ENCODE data around the gene VPS13D. TPM values are rescaled to one million over a fixed set of nuclear protein-coding genes. Genes with fewer than 3 reads are reported as not detected.

Gene VPS13D
- total RNA-seq, 1 donor from 2014 or later, result 77.8 TPM

DNA sequence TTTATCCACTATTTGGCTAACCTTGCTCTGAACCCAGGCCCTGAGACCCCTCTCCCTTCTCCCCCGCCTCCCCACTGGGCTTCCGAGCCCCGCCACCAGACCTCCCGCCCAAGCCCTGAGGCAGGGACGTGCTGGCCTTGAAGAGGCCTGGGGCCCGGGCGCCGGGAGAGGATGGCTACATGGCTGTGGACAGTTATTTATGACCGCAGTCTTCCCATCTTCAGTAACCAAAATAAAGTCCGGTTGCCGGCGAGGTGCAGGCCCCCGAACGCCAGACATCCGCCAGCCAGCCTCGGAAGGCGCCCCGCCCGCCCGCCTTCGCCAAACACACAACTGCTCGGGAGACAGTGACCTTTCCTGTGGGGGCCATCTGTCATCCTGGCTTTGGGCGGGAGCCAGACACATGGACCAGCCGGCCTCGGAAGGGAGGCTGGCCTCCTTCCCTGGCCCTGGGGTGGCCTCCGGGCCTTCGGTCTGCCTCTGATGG, 319.2 kb downstream of the VPS13D start:
- Mint-ChIP-seq H3K36me3 (no peaks in the 10 kb centered on the region), H3K4me1 (peaks cover 50% of the 10 kb centered on the region), H3K27ac (peak overlapping the region; percentile 99), H3K9me3 (no peaks in the 10 kb centered on the region), H3K4me3 (no peak overlapping the region), H3K27me3 (ENCODE audit: low read depth) (no peaks in the 10 kb centered on the region)
- no peak for TF ChIP-seq CTCF (IDR thresholded peaks at IDR 0.05; ENCODE audit: unreplicated experiment)
- DNase-seq (ENCODE audit: low spot score in 2 of 2, unreplicated experiment in 2 of 2), result peak in 1 of 2 experiments; percentile 61

DNA sequence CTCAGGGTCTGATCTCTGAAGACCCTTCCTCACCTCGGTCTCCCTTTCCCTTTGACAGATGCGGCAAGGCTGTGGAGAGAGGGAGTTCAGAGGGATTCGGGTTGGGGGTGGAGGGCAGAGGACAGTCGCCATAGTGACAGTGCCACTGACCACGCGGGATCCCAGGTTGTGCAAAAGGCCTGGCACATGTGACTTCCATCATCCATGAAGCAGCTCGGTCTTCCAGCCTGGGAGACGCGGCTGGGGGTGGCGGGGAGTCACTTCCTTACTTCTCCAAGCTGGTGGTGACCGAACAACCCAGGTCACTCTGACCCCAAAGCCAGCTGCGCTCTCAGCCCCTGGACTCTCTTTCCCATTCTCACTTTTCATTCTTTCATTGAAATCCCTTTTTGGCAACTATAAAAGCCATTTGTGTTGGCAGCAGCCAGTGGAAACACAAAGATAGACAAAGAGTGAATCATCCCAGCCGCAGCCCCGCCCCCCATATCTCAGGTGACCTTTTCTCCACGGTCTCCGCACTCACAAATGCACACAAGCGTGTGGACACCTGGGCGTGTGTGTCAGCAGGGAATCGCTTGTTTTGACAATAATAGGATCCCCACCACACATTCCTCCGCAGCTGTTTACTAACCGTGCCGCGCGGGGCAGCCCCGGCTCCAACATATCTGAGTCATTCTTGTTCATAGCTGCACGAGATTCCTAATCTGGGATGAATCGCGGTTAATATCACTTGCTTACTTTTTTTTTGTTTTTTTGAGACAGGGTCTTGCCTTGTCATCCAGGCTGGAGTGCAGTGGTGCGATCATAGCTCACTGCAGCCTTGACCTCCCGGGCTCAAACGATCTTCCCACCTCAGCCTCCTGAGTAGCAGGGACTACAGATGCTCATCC, 319.9 kb downstream of the VPS13D start:
- Mint-ChIP-seq H3K36me3 (no peaks in the 10 kb centered on the region), H3K27ac (peak overlapping the region; percentile 99), H3K4me1 (peaks cover 47% of the 10 kb centered on the region), H3K9me3 (no peaks in the 10 kb centered on the region), H3K27me3 (ENCODE audit: low read depth) (no peaks in the 10 kb centered on the region), H3K4me3 (peak overlapping the region; percentile 11)
- no peak for TF ChIP-seq CTCF (IDR thresholded peaks at IDR 0.05; ENCODE audit: unreplicated experiment)
- peak in 1 of 2 experiments; percentile 68 for DNase-seq (ENCODE audit: low spot score in 2 of 2, unreplicated experiment in 2 of 2)

- Mint-ChIP-seq H3K9me3 (no peaks in the 10 kb centered on the region), H3K4me3 (no peak overlapping the region), H3K4me1 (peaks cover 49% of the 10 kb centered on the region), H3K27ac (peak overlapping the region; percentile 99), H3K27me3 (ENCODE audit: low read depth) (no peaks in the 10 kb centered on the region), H3K36me3 (peaks cover under 1% of the 10 kb centered on the region)
- DNase-seq (ENCODE audit: low spot score in 2 of 2, unreplicated experiment in 2 of 2), result no peak
- TF ChIP-seq CTCF (IDR thresholded peaks at IDR 0.05; ENCODE audit: unreplicated experiment), result no peak
These were observed 321.8 kb downstream of the VPS13D start for GRCh38 chr1:12551584-12551983.

GRCh38 chr1:12552111-12552888, 322.5 kb downstream of the VPS13D start:
- no peaks in the 10 kb centered on the region for H3K9me3 Mint-ChIP-seq

More at GRCh38 chr1:12552111-12552888, 322.5 kb downstream of the VPS13D start:
- DNase-seq (ENCODE audit: low spot score in 2 of 2, unreplicated experiment in 2 of 2), result no peak
- peaks cover 5% of the 10 kb centered on the region for H3K36me3 Mint-ChIP-seq
- no peak for TF ChIP-seq CTCF (IDR thresholded peaks at IDR 0.05; ENCODE audit: unreplicated experiment)
- no peak overlapping the region for H3K4me3 Mint-ChIP-seq
- H3K4me1 Mint-ChIP-seq, result peaks cover 54% of the 10 kb centered on the region
- peak overlapping the region; percentile 99 for H3K27ac Mint-ChIP-seq
- H3K27me3 Mint-ChIP-seq (ENCODE audit: low read depth), result no peaks in the 10 kb centered on the region

All from mesothelial cell of epicardium (in vitro differentiated cells).